Measurements from ENCODE around the gene RSPO4. TPM values are rescaled to one million over a fixed set of nuclear protein-coding genes. Genes with fewer than 3 reads are reported as not detected.

RSPO4 gene
- total and polyA plus RNA-seq, 9 of the 15 experiments (the other 6 are each of a cell fraction or from before 2014, with no cell fraction given), result 0.04 to 0.34 TPM; not detected in 7

DNA sequence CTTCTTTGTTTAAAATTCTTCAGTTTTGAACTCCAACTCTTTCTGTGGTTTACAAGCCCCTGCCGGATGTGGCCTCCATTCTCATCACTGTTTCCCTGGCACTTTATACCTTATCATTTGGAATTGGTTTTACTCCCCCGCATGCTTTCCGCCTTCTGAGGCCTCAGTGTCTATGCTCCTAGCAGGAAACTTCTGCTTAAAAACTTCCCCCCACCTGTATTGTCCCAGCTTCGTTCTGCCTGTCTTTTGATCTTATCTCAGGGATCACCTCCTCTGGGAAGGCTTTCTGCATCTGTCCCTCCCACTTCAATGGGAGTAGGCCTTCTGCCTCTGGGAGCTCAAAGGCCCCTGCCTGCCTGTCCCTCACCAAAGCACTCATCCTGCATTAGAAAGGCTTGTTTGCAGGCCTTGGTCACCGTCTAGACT, 82.6 kb downstream of the RSPO4 start:
- DNase-seq (ENCODE audit: extremely low read depth in 1 of 4, low spot score in 3 of 4) (peak in 3 of 4 experiments; percentile 7 to 67 (median 63)), ATAC-seq (no peak), FAIRE-seq (no peak)
- Histone ChIP-seq H4K20me1 (replicated peaks; ENCODE audit: control insufficient read depth, insufficient read depth, low read length) (no peaks in the 10 kb centered on the region), H3K9ac (ENCODE audit: insufficient read depth in 1 of 2, low read depth in 2 of 2, low read length in 2 of 2) (no peak overlapping the region; a peak in 1 of 4 replicates), H2AFZ (ENCODE audit: low read depth, low read length) (no peak overlapping the region), H3K9me3 (replicated peaks; ENCODE audit: control insufficient read depth, insufficient read depth, low read depth, low read length) (no peaks in the 10 kb centered on the region), H3K9me1 (ENCODE audit: control insufficient read depth, insufficient read depth, low read length) (no peaks in the 10 kb centered on the region), H3K27me3 (ENCODE audit: control insufficient read depth in 2 of 2, insufficient read depth in 2 of 2, low read length in 2 of 2) (peaks cover 8 to 36% of the 10 kb centered on the region in 2 experiments; a peak in 3 of 5 replicates), H3K4me3 (no peak overlapping the region), H3K4me1 (replicated peaks in 1 of 2; ENCODE audit: control insufficient read depth in 2 of 2, insufficient read depth in 2 of 2, low read length in 2 of 2) (no peaks in the 10 kb centered on the region; a peak in 1 of 5 replicates), H3K27ac (ENCODE audit: extremely low read depth, low read depth, low read length) (no peak overlapping the region), H3K79me2 (ENCODE audit: control insufficient read depth, insufficient read depth, low read length) (no peaks in the 10 kb centered on the region), H3K36me3 (ENCODE audit: control insufficient read depth, insufficient read depth, low read length) (no peaks in the 10 kb centered on the region), H3K4me2 (ENCODE audit: insufficient read depth, low read length) (no peak overlapping the region)
- no peak for TF ChIP-seq KLF6 (CRISPR knock-in tag; IDR thresholded peaks at IDR 0.05; ENCODE audit: borderline replicate concordance)
- 0 out of 2 replicates have a peak, but pooled peaks have one; percentile 25 for TF ChIP-seq GABPA (tag; conservative IDR thresholded peaks at IDR 0.05; ENCODE audit: low read depth)
- TF ChIP-seq ZFP36 (IDR thresholded peaks at IDR 0.05; ENCODE audit: low read depth, low read length, partially characterized antibody), result peak; percentile 4
- POLR2A ChIA-PET, result no interaction called here
- CTCF ChIA-PET (ENCODE audit: low intra/inter-chr PET ratio), result no interaction called here
- intact Hi-C loops (cut with micrococcal nuclease) (no loop called here), in situ Hi-C loops (cut with MboI) (no loop called here)
- BruUV-seq (replicated peaks), result no TSS peak
- WGBS (ENCODE audit: insufficient coverage, low coverage, missing lambda C conversion rate), result 9% methylated on average over 5 of the region's 5 CpGs

DNA sequence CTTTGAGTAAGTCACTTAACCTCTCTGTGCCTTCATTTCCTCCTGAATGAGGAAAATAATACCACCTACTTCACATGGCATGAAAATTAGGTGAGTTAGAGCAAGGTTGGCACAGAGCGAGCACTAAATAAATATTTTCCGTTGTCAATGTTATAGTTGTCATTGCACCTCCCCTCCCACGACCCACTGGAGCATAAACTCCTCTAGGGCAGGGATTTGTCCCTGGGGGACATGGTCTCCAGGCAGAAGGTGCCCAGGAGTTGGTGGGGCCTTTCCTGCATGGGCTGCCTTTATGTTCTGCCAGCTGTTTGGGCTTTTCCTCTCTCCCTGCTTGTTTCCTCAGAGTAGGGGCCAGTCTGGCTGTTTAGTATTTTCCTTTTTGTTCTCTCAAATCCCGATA, 84.7 kb downstream of the RSPO4 start:
- H3K4me3 ChIP-seq, result no peak overlapping the region
- H3K9me1 ChIP-seq (ENCODE audit: control insufficient read depth, insufficient read depth, low read length), result no peaks in the 10 kb centered on the region
- H3K27ac ChIP-seq (ENCODE audit: extremely low read depth, low read depth, low read length), result no peak overlapping the region
- in situ Hi-C loops (cut with MboI) (no loop called here), intact Hi-C loops (cut with micrococcal nuclease) (no loop called here)
- H3K4me2 ChIP-seq (ENCODE audit: insufficient read depth, low read length), result no peak overlapping the region
- no peak overlapping the region for H2AFZ ChIP-seq (ENCODE audit: low read depth, low read length)
- no peaks in the 10 kb centered on the region for H3K79me2 ChIP-seq (ENCODE audit: control insufficient read depth, insufficient read depth, low read length)
- DNase-seq (ENCODE audit: extremely low read depth in 1 of 4, low spot score in 3 of 4), result no peak
- ChIA-PET POLR2A (interaction anchor here (0.6 to 0.8 kb wide), 2 partner anchors 8 to 45 kb away, joined by 3 read pairs; no protein-coding TSS in a partner anchor), CTCF (ENCODE audit: low intra/inter-chr PET ratio) (no interaction called here)
- no peaks in the 10 kb centered on the region for H3K36me3 ChIP-seq (ENCODE audit: control insufficient read depth, insufficient read depth, low read length)
- FAIRE-seq, result no peak
- no peaks in the 10 kb centered on the region for H4K20me1 ChIP-seq (replicated peaks; ENCODE audit: control insufficient read depth, insufficient read depth, low read length)
- no peaks in the 10 kb centered on the region; a peak in 1 of 5 replicates for H3K4me1 ChIP-seq (replicated peaks in 1 of 2; ENCODE audit: control insufficient read depth in 2 of 2, insufficient read depth in 2 of 2, low read length in 2 of 2)
- 4% methylated on average over 4 of the region's 4 CpGs for WGBS (ENCODE audit: insufficient coverage, low coverage, missing lambda C conversion rate)
- no TSS peak for BruUV-seq (replicated peaks)
- peaks cover 8 to 42% of the 10 kb centered on the region in 2 experiments; a peak in 4 of 5 replicates for H3K27me3 ChIP-seq (ENCODE audit: control insufficient read depth in 2 of 2, insufficient read depth in 2 of 2, low read length in 2 of 2)
- no peak overlapping the region for H3K9ac ChIP-seq (ENCODE audit: insufficient read depth in 1 of 2, low read depth in 2 of 2, low read length in 2 of 2)
- TF ChIP-seq MEF2D (tag; conservative IDR thresholded peaks at IDR 0.05; ENCODE audit: low read depth) (no peak), ZFP36 (IDR thresholded peaks at IDR 0.05; ENCODE audit: low read depth, low read length, partially characterized antibody) (no peak), NCOA6 (IDR thresholded peaks at IDR 0.05) (no peak), SAFB (IDR thresholded peaks at IDR 0.05; ENCODE audit: borderline replicate concordance, low read depth, low read length) (no peak), RBM15 (IDR thresholded peaks at IDR 0.05; ENCODE audit: insufficient read depth, low read length) (no peak), ZNF253 (CRISPR knock-in tag; conservative IDR thresholded peaks at IDR 0.05) (no peak), FOXP1 (CRISPR knock-in tag; IDR thresholded peaks at IDR 0.05) (no peak), NFE2L1 (tag; IDR thresholded peaks at IDR 0.05; ENCODE audit: borderline replicate concordance, low read depth) (no peak), NBN (IDR thresholded peaks at IDR 0.05; ENCODE audit: low read depth) (no peak), LEF1 (IDR thresholded peaks at IDR 0.05) (no peak), POLR3G (IDR thresholded peaks at IDR 0.05; ENCODE audit: extremely low read depth, insufficient read length, insufficient replicate concordance) (no peak)
- TF ChIP-seq, protein P1, sequence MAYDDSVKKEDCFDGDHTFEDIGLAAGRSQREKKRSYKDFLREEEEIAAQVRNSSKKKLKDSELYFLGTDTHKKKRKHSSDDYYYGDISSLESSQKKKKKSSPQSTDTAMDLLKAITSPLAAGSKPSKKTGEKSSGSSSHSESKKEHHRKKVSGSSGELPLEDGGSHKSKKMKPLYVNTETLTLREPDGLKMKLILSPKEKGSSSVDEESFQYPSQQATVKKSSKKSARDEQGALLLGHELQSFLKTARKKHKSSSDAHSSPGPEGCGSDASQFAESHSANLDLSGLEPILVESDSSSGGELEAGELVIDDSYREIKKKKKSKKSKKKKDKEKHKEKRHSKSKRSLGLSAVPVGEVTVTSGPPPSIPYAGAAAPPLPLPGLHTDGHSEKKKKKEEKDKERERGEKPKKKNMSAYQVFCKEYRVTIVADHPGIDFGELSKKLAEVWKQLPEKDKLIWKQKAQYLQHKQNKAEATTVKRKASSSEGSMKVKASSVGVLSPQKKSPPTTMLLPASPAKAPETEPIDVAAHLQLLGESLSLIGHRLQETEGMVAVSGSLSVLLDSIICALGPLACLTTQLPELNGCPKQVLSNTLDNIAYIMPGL (CRISPR knock-in tag; IDR thresholded peaks at IDR 0.05), result no peak
- ATAC-seq, result no peak
- H3K9me3 ChIP-seq (replicated peaks; ENCODE audit: control insufficient read depth, insufficient read depth, low read depth, low read length), result no peaks in the 10 kb centered on the region
